Right ventricle myocardium superior (tissue), 1 donor: Measurements from ENCODE around the gene ASIP. TPM values are rescaled to one million over a fixed set of nuclear protein-coding genes. Genes with fewer than 3 reads are reported as not detected.
A peak's percentile ranks its signal among the peaks of the same experiment; 100 is the strongest.
"Not testable (repeated sequence)": the region's sequence is repeated elsewhere in the genome, so short reads cannot be mapped to it uniquely, and the experiment has no call there.

Experiments used
- ATAC-seq: fragments of 200-7000 bp; cut with Tn5 transposase; one replicate; pipeline ENCODE4 v1.9.1; 2020; ENCODE audit warnings: mild to moderate bottlenecking; ENCODE audit not compliant: poor library complexity
- DNase-seq: peaks from one replicate; pipeline ENCODE4 v3.0.0-alpha.2; 2020
- intact Hi-C: fragments of 100-400 bp; cut with DNase I; formaldehyde crosslinking; loops from one replicate; pipeline ENCODE4 v1.11.2; 2022
- total RNA-seq: library from RNA; stranded (reverse); fragmentation: NEBNext Ultra II Directional; extraction: Animal tissue kit (Norgen Biotek cat#: 25700); gene quantifications from one replicate; pipeline ENCODE4 v1.2.1, GENCODE V29; 2021
- donor health status: DM: no; HTN: yes; CAD: no; lungs with severe emphysema.

Gene ASIP
- total RNA-seq, 1 donor from 2014 or later, result 18.9 TPM

DNA sequence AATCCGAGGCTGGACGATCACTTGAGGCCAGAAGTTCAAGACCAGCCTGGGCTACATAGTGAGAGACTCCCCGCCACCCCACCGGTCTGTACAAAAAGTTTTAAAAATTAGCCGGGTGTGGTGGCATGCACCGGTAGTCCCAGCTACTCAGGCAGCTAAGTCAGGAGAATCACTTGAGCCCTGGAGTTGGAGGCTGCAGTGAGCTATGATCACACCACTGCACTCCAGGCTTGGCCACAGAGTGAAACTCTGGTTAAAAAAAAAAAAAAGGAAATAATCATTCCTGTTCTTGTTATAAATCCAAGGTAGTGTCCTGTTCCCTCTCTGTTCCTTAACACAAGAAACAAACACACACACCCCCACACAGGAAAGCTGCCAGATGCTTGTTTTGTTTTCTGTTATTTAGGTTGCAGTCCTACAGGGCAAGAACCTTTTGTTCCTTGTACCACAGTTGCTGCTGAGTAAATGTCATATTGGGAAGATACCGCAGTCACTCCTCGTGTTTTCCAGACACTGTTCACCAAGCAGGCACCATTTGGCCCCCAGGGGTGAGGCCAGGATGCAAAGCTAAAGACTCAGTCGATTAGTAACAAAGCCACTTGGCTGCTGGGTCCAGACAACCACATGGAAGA lies 28.9 kb downstream of the ASIP start:
- DNase-seq, result peak; percentile 52
- intact Hi-C loops, result no loop called here

DNA sequence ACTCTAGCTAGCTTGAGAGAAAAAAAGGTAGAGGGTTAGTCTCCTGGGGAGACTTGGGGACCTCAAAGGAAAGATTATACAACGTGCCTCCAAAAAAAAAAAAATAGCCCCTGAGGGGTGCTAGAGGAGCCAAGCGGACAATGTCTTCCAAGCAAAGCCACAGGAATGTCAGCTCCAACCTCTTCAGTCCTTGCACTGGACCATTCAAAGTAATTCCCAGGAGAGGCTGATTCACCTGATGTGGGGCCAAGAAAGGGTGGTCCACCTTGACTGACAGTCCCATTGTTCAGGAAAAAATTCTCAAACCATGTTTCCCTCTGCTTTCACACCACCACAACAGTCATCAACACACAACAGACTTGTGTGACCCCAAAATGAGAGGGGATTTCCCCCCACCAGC lies 30.7 kb downstream of the ASIP start:
- DNase-seq (no peak), ATAC-seq (no peak)
- intact Hi-C loops, result no loop called here

More for the DNA sequence above, 28.9 kb downstream of the ASIP start:
- ATAC-seq, result peak; percentile 72

DNA sequence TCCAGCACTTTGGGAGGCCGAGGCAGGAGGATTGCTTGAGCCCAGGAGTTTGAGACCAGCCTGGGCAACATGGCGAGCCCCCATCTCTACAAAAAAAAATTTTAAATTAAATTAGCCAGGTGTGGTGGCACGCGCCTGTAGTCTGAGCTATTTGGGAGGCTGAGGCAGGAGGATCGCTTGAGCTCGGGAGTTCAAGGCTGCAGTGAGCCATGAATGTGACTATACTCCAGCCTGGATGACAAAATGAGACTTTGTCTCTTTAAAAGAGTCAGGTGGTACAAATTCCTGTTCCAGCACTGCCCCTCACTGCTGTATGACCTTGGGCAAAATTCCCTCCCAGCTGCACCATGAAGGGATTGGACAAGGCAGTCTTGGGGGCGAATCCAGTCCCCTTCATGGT lies 33.5 kb downstream of the ASIP start:
- DNase-seq (no peak), ATAC-seq (no peak)
- intact Hi-C loops, result no loop called here

DNA sequence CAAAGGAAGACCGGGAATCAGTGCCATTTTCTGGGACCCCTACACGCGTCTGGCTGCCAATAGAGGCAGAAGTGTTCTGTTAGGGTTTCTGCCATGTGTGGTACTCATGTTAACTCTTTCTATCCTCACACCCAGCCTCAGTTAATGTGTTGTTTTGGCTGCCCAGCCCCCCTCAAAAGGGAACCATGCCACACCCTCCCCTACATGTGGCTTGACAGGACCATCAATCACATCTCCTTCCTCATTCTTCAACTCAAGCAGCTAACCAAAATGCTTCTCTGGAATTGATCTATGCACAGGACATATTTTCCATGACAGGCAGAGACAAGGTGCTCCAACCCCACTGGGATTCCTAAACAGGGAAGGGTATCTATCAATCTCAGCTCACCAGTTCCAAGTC lies 40.0 kb downstream of the ASIP start:
- DNase-seq (no peak), ATAC-seq (no peak)
- intact Hi-C loops, result no loop called here

DNA sequence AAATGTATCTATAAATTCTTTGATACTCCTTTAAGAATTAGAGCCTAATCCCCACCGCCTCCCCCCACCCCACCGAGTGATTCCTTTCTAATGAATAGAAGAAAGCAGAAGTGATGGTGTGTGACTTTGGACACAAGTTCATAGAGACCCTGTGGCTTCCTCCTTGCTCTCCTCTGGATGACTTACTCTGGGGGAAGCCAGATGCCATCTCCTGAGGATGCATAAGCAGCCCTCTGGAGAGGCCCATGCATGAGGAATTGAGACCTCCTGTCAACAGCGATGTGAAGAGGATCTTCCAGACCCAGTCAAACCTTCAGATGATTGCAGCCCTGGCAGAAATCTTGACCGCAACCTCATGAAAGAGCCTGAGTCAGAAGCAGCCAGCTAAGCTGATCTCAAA lies 40.8 kb downstream of the ASIP start:
- no peak for DNase-seq
- no peak for ATAC-seq
- intact Hi-C loops, result no loop called here

DNA sequence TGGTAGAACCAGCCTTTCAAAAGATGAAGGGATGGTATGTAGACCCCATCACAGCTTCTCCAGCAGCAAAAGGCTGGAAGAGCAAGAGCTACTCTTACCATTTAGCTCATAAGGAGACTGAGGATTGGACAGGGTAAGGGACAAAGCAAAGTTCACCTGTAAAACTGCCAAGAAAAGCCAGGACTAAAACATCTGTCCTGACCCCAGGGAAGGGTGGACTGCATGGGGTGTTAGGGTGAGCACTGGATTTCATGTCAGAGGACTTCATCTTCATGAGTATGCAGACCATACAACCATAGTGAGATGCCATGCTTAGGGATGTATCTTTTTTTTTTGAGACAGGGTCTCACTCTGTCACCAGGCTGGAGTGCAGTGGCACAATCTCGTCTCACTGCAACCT lies 42.6 kb downstream of the ASIP start:
- intact Hi-C loops, result no loop called here
- DNase-seq (no peak), ATAC-seq (no peak)

DNA sequence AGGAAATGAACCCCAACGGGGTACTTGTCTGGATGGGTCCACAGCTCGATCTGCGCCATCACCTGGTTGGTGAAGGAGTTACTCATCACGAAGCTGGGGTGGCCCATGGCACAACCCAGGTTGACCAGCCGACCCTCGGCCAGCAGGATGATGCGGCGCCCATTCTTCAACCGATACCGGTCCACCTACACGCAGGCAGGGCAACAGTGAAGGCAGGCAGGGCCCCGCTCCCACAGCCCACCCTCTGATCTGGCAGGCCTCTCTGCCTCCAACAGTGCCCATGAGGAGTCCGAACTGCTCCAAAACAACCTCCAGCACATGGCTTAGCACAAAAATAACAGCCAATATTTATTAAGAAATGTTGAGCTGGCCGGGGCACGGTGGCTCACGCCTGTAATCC lies 44.2 kb downstream of the ASIP start:
- no peak for DNase-seq
- intact Hi-C loops, result no loop called here

DNA sequence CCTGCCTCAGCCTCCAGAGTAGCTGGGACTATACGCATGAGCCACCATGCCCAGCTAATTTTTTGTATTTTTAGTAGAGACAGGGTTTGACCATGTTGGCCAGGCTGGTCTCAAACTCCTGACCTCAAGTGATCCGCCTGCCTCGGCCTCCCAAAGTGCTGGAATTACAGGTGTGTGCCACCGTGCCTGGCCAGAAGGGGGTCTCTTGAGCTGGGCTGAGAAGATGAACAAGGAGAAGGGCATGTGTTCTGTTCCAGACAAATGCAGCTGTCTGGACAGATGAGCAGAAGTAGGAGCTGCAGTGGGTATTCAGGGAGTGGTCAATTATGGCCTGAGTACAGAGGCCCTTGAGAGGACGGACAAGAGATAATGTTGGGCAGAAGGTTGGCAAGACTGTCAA lies 46.3 kb downstream of the ASIP start:
- ATAC-seq, intact Hi-C loops, DNase-seq: not testable (repeated sequence)

More for the DNA sequence above, 44.2 kb downstream of the ASIP start:
- ATAC-seq, result no peak

DNA sequence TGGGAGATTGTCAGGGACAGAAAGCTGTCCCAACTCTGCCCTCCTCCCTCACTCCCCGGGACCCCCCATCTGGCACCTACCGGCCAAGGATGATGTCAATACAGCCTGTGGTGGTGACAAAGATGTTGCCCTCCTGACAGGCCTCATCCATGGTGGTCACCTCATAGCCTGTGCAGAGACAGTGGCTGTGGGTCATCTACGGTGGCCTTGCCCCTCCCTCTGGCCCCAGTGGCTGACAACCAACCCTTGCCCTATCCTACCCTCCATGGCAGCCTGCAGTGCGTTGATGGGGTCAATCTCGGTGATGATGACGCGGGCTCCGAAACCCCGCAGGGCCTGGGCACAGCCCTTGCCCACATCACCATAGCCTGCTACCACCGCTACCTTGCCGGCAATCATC lies 49.2 kb downstream of the ASIP start:
- no peak for ATAC-seq
- intact Hi-C loops, result no loop called here
- no peak for DNase-seq

DNA sequence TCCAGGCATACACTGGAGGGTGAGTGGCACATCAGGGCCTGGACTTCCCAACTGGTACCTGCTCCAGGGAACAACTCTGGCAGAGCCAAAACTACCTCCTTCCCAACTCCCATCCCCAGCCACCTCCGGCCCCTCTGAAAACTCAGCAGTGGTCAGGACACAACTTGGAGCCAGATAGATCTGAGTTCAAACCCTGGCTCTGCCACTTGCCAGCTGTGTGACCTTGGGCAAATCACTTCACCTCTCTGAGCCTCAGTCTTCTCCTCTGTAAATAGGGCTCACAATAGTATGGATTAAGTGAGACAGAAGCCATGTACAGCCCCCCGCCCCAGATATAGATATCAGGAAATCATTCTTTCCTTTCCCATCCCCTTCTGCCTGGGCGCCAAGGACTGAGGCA lies 51.3 kb downstream of the ASIP start:
- DNase-seq (no peak), ATAC-seq (no peak)
- intact Hi-C loops, result no loop called here

DNA sequence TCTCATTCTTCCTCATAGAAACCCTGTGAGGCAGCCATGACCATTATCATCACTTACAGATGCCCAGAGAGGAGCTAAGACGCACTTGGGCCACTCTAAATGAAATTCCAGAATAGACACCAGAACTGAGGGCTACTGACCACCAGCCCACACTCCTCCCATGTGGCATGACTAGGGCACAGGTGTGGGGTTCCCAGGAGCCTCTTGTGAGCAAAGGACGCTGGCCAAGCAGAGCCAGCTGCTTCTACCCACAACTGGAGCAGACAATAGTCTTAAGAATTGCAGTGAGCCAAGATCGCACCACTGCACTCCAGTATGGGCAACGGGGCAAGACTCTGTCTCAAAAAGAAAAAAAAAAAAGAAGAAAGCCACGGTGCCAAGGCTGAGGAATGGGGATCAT lies 51.9 kb downstream of the ASIP start:
- ATAC-seq, result no peak
- intact Hi-C loops, result no loop called here

DNA sequence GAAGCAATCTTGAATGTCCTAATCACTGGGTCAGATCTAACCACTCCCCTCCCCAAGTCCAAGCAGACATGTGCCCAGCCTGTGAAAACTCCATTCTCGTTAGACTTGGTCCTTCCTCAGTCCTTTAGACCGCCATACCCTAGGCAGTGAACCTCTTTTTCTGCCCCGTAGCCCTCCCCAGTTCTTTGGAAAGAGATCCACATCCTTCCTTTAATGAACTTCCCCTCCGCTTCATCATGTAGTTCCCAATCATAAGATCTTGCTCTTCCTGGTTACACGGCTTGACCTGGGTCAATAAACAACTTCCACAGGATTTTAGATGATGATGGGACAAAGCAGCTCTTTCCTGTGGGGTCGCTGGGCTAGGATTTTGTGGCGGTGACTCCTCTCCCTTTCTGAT lies 52.4 kb downstream of the ASIP start:
- DNase-seq (no peak), ATAC-seq (no peak)
- intact Hi-C loops, result no loop called here

More for the DNA sequence above, 51.9 kb downstream of the ASIP start:
- DNase-seq, result no peak

DNA sequence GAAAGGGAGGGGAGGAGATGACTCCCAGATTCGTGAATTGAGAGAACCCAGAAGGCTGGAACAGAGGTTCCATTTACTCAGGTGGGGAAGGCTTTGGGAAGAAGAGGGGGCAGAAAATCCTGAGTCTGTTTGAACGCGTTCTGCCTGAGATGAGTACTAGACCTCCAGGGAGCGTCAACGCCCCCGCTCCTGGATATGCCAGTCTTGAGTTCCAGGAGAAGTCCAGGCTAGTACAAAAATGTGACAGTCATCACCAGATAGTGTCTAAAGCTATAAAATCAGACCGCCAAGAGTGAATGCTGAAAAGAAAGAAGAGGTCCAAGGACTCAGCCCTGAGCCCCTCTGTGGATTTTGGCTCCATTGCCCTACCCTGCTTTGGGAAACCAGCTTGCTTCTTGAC lies 53.3 kb downstream of the ASIP start:
- intact Hi-C loops, result no loop called here
- no peak for ATAC-seq
- DNase-seq, result no peak

DNA sequence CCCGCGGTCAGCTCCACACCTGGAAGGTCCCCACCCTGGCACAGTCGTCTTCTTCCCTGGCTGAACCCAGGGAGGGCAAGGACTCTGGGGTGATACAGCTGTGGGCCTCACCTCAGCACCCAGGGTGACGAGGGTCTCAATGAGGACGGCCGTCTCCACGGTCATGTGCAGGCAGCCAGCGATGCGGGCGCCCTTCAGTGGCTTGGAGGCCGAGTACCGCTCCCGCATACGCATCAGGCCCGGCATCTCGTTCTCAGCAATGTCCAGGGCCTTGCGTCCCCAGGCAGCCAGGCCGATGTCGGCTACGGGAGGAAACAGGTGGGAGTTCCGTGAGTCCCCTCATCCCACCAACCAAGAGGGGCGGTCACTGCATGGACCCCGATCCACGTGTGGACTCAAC lies 54.1 kb downstream of the ASIP start:
- no peak for ATAC-seq

DNA sequence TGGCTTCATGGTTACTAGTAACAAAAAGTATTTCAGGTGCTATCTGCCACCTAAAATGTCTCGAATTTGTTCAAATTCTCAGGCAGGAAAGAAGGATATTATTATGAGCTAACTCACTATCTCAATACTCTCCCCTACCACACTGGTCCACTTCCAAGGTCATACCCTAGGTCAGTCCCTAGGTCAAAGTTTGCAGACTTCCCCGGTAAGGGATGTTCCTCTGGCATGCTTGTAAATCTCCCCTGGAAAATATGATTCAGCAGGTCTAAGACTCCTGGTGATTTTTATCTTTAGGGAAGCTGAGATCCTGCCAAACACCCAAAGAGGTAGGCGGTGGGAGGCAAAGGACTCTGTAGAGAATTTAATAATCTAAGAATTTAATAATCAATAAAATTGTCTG lies 55.2 kb downstream of the ASIP start:
- ATAC-seq, result no peak
- no peak for DNase-seq
- intact Hi-C loops, result no loop called here

More for the DNA sequence above, 54.1 kb downstream of the ASIP start:
- DNase-seq, result no peak
- intact Hi-C loops, result no loop called here

DNA sequence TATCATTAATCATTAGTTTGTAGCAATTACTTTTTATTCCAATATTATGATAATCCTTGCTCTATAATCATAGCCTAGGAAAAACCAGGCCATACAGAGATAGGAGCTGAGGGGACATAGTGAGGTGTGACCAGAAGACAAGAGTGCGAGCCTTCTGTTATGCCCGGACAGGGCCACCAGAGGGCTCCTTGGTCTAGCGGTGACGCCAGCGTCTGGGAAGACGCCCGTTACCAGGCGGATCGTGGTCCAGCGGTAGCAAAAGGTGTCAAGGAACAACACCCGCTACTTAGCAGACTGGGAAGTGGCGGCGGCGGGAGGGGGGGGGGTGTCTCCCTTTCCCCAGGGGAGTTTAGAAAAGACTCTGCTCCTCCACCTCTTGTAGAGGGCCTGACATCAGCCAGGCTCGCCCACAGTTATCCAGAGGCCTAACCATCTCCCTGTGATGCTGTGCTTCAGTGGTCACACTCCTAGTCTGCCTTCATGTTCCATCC lies 57.1 kb downstream of the ASIP start:
- ATAC-seq, intact Hi-C loops, DNase-seq: not testable (repeated sequence)

DNA sequence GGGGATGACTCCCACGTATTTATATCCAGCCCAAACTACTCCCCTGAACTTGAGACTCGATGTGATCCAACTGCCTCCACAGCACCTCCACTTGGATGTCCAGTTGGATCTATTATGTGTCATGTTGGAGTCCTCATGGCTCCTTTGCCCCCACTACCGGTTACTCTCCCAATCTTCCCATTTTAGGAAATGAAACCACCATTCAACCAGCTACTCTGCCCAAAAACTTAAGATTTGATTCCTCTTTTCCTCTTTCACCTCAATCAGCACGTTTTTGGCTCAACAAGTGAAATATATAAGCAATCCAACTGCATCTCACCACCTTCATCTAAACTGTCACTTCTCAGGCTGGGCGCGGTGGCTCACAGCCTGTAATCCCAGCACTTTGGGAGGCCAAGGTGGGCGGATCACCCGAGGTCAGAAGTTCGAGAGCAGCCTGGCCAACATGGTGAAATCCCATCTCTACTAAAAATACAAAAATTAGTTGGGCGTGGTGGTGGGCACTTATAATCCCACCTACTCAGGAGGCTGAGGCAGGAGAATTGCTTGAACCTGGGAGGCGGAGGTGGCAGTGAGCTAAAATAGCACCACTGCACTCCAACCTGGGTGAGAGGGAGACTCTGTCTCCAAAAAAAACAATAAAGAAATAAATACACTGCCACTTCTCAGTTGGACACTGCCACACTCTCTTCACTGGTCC lies 58.5 kb downstream of the ASIP start:
- ATAC-seq (no peak), DNase-seq (no peak)
- intact Hi-C loops, result no loop called here

DNA sequence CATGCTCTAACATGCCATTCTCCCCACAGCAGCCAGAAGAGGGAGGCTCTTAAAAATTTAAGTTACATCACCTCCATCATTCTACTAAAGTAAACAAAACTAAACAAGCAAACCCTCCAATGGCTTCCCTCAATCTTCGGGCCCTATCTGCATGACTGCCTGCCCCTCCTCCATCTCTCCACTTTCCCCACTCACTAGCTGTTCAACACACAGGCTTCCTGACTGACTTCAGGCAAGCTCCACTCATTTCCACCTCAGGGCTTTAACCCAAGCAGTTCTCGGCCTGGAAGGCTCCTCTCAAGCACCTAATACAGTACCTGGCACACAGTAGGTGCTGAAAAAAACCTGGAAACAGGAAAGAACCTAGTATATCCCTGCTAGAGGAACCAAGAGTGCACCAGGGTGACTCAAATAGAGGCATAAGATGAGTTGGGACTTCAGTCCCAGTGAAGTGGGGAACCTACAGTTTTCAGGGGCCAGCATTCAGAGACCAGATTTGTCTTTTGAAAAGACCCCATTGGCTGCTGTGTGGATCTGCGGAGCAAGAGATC lies 59.1 kb downstream of the ASIP start:
- no peak for ATAC-seq
- no peak for DNase-seq
- intact Hi-C loops, result no loop called here

DNA sequence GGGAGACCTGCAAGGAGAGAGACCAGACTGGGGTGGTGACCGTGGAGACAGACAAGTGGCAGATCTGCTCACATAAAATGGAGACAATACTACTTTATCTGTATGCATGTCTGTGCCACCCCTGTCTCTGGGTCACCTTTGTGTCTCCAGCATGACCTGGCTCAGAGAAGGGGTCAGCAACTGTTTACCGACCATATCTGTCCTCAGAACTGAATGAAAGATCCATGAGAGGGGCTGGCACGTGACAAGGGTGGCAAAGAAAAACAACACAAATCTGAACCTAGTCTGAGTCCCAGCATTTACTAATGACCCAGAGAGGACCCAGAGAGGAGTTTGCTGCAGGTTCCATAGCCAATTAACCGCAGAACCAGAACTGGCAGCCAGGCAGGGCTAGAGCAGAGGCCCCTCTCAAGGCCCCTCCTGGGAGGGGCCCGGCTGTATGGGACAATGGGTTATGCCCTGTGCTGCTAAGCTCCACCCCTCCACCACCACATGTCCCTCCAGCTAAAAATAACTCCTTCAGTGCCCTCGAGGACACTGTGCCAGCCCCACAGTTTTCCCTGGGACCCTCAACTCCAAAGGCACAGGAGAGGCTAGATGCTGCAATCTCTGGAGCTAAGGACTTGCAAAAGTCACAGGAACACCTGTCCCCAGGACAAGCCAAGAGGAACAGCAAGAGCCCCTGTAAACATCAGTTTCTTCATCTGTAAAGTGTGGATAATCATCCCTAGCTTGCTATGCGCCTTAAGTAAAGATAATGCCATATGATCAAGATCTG lies 59.8 kb downstream of the ASIP start:
- ATAC-seq, result peak; percentile 18
- intact Hi-C loops, result no loop called here
- DNase-seq, result no peak
